Upper lobe of right lung (tissue), 1 donor: Measurements from ENCODE around the gene WDR75. TPM values are rescaled to one million over a fixed set of nuclear protein-coding genes. Genes with fewer than 3 reads are reported as not detected.

ENCODE experiments used
- ATAC-seq: fragments of 200-7000 bp; cut with Tn5 transposase; one replicate; pipeline ENCODE4 v1.9.1; 2020; ENCODE audit warnings: mild to moderate bottlenecking, moderate library complexity
- DNase-seq: peaks from one replicate; pipeline ENCODE4 v3.0.0-alpha.2; 2020
- H3K27ac ChIP-seq: fragments of 200-600 bp; one replicate; pipeline ENCODE4 v1.8.0; 2022
- H3K27me3 ChIP-seq: fragments of 200-600 bp; one replicate; pipeline ENCODE4 v1.8.0; 2022; ENCODE audit warnings: mild to moderate bottlenecking
- H3K36me3 ChIP-seq: fragments of 200-600 bp; one replicate; pipeline ENCODE4 v1.8.0; 2022
- H3K4me1 ChIP-seq: fragments of 200-600 bp; one replicate; pipeline ENCODE4 v1.8.0; 2022
- H3K4me3 ChIP-seq: fragments of 200-600 bp; one replicate; pipeline ENCODE4 v1.8.0; 2022; ENCODE audit warnings: mild to moderate bottlenecking
- H3K9me3 ChIP-seq: fragments of 200-600 bp; one replicate; pipeline ENCODE4 v1.8.0; 2022
- intact Hi-C: fragments of 100-400 bp; cut with DNase I; formaldehyde crosslinking; loops from one replicate; pipeline ENCODE4 v1.11.0; 2022
- total RNA-seq: library from RNA; stranded (reverse); fragmentation: NEBNext Ultra II Directional; extraction: Animal tissue kit (Norgen Biotek cat#: 25700); gene quantifications from one replicate; pipeline ENCODE4 v1.2.1, GENCODE V29; 2021
- TF ChIP-seq, protein P1 (sequence below): fragments of 200-600 bp; IDR thresholded peaks from one replicate; pipeline ENCODE4 v1.8.0; 2022; ENCODE audit warnings: antibody characterized with exemption
- donor health status: DM: no; HTN: yes; CAD: no; lungs with severe emphysema.

Gene WDR75
- total RNA-seq, 1 donor from 2014 or later = 23.4 TPM

DNA sequence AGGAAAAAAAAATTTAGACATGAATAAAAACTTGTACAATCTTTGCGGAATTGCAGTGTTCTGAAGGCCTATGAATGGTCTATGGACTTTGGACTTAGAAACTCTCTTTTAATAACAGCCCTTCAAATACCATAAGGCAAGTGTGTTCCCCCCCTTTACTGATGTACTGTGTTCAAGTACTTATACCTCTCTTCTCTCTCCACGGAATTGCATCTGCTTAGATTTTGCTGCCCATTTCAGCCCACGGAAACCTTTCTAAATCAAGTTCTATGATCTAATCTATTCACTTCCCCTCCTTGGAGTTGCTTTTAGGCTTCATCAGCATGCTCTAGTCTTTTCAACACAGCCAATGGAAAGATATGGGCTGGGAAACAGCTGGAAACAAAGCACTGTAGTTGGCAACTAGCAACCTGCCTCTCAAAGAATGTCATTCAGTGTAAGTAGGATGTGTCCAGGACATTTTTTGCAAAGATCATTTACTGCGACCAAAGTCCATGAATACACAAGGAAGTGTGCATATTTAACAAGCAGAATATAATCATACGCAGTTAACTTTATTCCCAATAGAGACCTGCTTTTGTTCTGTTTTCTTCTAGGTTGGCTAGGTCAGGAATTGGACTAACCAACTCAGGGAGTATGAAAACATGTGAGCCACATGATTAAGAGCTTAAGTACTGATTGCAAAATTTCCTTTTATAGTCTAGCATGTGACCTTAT lies 81.3 kb downstream of the WDR75 start:
- Histone ChIP-seq H3K27ac (no peak overlapping the region), H3K9me3 (no peaks in the 10 kb centered on the region), H3K4me3 (no peak overlapping the region), H3K4me1 (peaks cover 12% of the 10 kb centered on the region), H3K36me3 (no peaks in the 10 kb centered on the region), H3K27me3 (no peaks in the 10 kb centered on the region)
- intact Hi-C loops = no loop called here
- ATAC-seq = peak; percentile 21
- TF ChIP-seq, protein P1, sequence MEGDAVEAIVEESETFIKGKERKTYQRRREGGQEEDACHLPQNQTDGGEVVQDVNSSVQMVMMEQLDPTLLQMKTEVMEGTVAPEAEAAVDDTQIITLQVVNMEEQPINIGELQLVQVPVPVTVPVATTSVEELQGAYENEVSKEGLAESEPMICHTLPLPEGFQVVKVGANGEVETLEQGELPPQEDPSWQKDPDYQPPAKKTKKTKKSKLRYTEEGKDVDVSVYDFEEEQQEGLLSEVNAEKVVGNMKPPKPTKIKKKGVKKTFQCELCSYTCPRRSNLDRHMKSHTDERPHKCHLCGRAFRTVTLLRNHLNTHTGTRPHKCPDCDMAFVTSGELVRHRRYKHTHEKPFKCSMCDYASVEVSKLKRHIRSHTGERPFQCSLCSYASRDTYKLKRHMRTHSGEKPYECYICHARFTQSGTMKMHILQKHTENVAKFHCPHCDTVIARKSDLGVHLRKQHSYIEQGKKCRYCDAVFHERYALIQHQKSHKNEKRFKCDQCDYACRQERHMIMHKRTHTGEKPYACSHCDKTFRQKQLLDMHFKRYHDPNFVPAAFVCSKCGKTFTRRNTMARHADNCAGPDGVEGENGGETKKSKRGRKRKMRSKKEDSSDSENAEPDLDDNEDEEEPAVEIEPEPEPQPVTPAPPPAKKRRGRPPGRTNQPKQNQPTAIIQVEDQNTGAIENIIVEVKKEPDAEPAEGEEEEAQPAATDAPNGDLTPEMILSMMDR = no peak
- DNase-seq = no peak

DNA sequence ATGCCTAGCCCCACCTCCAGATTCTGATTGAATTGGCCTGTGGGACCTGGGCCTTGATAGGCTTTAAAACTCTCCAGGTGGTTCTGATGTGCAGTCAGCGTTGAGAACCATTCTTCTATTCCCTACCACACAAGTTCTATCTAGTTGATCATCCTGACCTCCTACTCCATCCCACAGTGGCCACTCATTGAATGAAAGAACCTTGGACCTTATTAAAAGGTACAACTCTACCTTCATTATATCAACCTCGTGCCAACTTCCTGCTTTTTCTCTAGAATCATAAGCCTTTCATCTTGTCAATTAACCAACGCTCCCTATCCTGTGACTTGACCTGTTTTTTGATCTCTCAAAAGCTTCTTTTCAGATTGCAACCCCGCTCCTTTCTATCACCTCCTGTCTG lies 83.5 kb downstream of the WDR75 start:
- no peaks in the 10 kb centered on the region for H3K27me3 ChIP-seq
- intact Hi-C loops = no loop called here
- ATAC-seq (no peak), DNase-seq (no peak)
- TF ChIP-seq, protein P1 = no peak
- no peak overlapping the region for H3K27ac ChIP-seq
- H3K36me3 ChIP-seq = no peaks in the 10 kb centered on the region
- H3K4me1 ChIP-seq = peaks cover 14% of the 10 kb centered on the region
- H3K9me3 ChIP-seq = no peaks in the 10 kb centered on the region
- no peak overlapping the region for H3K4me3 ChIP-seq

Other genes starting within 250 kb of the WDR75 start
- 169 TPM for gene SLC40A1, start 139.3 kb downstream of the WDR75 start, total RNA-seq
- 32.3 TPM for gene ASNSD1, start 220.0 kb downstream of the WDR75 start, total RNA-seq
- gene ANKAR, start 233.2 kb downstream of the WDR75 start, total RNA-seq = 10.7 TPM